Neuron (in vitro differentiated cells): ENCODE data around the gene ASPG.

Source experiments
- H2AFZ ChIP-seq: one replicate; pipeline ENCODE4 v1.6.1; 2013; ENCODE audit warnings: low read depth, mild to moderate bottlenecking, inconsistent platforms, low read length, moderate library complexity
- H3K27me3 ChIP-seq: one replicate; pipeline ENCODE4 v1.6.1; 2013; ENCODE audit warnings: low read length; ENCODE audit not compliant: insufficient read depth
- H3K36me3 ChIP-seq: one replicate; pipeline ENCODE4 v1.6.1; 2013; ENCODE audit warnings: low read length; ENCODE audit not compliant: insufficient read depth
- H3K4me1 ChIP-seq: one replicate; pipeline ENCODE4 v1.6.1; 2013; ENCODE audit warnings: low read length; ENCODE audit not compliant: insufficient read depth
- H3K4me3 ChIP-seq: 2 replicates; pipeline ENCODE4 v1.5.1; 2013; ENCODE audit warnings: mild to moderate bottlenecking, low read length, moderate library complexity
- H3K9me3 ChIP-seq: one replicate; pipeline ENCODE4 v1.6.1; 2013; ENCODE audit warnings: low read length

The ASPG gene

GRCh38 chr14:104116288-104116755 lies 30.8 kb downstream of the ASPG start:
- H3K36me3 ChIP-seq, result no peaks in the 10 kb centered on the region
- no peaks in the 10 kb centered on the region for H3K9me3 ChIP-seq
- no peak overlapping the region for H2AFZ ChIP-seq
- no peak overlapping the region for H3K4me3 ChIP-seq
- peaks cover 77% of the 10 kb centered on the region for H3K27me3 ChIP-seq
- H3K4me1 ChIP-seq, result no peaks in the 10 kb centered on the region

GRCh38 chr14:104116756-104117340 lies 31.3 kb downstream of the ASPG start:
- H3K36me3 ChIP-seq, result no peaks in the 10 kb centered on the region
- H2AFZ ChIP-seq, result no peak overlapping the region
- H3K9me3 ChIP-seq, result no peaks in the 10 kb centered on the region
- no peaks in the 10 kb centered on the region for H3K4me1 ChIP-seq
- no peak overlapping the region for H3K4me3 ChIP-seq
- H3K27me3 ChIP-seq, result peaks cover 79% of the 10 kb centered on the region

DNA sequence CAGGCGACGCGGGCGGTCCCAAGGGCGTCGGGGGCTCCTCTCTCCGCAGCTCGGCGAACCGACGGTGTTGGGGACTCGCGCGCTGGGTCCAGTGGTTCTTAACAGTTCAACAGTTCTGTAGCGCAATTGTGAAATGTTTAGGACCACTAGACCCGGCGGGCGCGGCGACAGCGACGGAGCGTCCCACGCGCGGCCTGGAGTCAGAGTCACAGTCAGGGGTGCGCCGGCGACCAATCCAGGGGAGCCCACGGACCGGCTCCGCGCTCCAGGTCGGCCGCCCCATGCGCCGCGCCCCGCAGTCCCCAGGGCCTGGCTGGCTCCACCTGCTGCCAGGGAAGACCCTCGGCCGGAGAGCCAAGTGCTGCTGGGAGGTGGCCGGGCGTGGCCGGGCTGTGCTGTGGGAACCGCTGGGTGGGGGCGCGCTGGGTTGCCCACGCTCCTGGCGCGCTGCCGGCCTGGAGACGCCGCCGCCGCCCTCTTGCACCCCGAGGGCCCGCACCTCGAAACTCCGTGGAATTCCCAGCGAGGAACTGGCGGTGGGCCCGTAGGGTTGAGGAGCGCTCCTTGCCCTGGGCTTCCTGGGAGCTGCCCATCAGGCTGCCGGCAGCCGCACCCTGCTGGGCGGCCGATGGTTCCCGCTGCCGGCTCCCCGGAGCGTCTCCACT lies 32.0 kb downstream of the ASPG start:
- Histone ChIP-seq H3K36me3 (no peaks in the 10 kb centered on the region), H3K4me3 (no peak overlapping the region), H3K27me3 (peaks cover 76% of the 10 kb centered on the region), H3K4me1 (no peaks in the 10 kb centered on the region), H2AFZ (no peak overlapping the region), H3K9me3 (no peaks in the 10 kb centered on the region)

DNA sequence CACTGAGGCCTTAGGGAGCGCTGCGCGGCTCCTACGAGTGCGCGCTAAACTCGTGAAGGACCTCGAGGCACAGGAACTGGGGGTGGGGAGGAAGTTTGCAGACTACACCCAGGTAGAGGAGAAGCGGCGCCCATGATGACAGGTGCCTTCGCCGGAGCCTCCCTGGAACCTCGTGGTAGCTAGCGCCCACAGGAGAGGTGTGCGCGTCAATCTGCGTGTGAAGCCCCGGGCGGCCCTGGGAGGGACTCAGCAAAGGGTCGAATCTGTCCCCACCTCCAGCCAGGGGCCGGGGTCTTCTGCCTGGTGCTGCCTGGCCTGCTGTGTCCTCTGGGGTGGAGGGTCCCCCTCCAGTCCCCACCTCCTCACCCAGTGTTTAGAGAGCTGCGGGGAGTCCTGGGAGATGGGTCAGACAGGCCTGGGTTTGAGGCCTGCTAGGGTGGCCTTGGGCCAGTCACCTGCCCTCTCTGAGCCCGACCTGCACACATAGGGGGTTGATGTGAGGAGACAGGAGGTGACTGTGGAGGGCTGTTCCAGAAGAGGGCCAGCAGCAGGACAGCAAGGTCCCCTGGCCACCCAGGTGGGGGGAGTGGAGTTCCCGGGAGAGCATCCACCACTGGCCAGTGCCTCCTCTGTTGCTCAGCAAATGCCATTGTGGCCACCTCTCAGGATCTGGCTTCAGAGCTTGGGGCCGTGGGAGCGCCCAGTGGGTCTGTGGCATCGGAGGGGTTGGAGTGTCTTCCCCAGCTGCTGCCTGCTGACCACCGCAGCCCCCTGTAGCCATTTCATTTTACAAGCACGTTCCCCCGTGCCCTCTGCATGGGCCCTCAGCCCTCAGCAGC lies 32.7 kb downstream of the ASPG start:
- H3K27me3 ChIP-seq, result peaks cover 73% of the 10 kb centered on the region
- no peak overlapping the region for H2AFZ ChIP-seq
- no peaks in the 10 kb centered on the region for H3K4me1 ChIP-seq
- H3K4me3 ChIP-seq, result no peak overlapping the region
- no peaks in the 10 kb centered on the region for H3K9me3 ChIP-seq
- H3K36me3 ChIP-seq, result no peaks in the 10 kb centered on the region

- Histone ChIP-seq H3K27me3 (peaks cover 64% of the 10 kb centered on the region), H3K4me1 (no peaks in the 10 kb centered on the region), H3K36me3 (no peaks in the 10 kb centered on the region), H2AFZ (no peak overlapping the region), H3K9me3 (no peaks in the 10 kb centered on the region), H3K4me3 (no peak overlapping the region)
Observed at GRCh38 chr14:104119119-104119487, 33.6 kb downstream of the ASPG start.

DNA sequence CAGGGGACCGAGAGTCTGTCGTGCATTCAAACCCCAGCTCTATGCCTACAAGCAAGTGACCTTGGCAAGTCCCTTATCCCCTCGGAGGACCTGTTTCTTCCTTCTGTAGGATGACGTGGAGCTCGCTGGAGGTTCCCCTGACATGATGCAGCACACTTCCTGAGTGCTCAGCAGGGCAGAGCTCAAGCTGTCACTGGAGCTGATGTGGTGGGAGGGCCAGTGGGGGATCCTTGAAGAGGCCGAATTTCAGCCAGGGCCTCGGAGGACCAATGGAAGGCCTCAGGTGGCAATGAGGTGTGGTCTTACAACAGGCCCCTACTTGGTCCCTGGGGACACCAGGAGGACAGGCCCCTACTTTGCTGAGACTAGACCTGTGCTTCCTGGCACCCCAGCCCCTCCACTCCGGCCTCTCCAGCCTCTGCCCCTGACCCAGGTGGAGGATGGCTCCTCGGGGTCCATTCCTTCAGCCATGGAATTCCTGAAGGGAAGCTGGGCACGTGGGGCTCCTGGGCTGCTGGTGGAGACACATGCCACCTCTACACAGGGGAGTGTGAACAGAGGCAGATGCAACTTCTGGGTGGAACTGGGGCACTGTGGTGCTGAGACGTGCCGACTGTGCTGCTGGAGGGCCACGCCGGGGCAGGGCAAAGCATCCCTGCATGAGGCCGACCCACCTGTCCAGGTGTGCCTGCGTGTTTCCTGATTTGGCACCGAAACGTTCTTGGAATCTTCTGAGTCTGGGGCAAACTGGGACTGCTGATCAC lies 34.2 kb downstream of the ASPG start:
- Histone ChIP-seq H2AFZ (no peak overlapping the region), H3K4me1 (no peaks in the 10 kb centered on the region), H3K27me3 (peaks cover 58% of the 10 kb centered on the region), H3K36me3 (no peaks in the 10 kb centered on the region), H3K4me3 (no peak overlapping the region), H3K9me3 (no peaks in the 10 kb centered on the region)

GRCh38 chr14:104120281-104120741 lies 34.8 kb downstream of the ASPG start:
- H3K4me3 ChIP-seq, result no peak overlapping the region
- H3K9me3 ChIP-seq, result no peaks in the 10 kb centered on the region
- H2AFZ ChIP-seq, result no peak overlapping the region
- no peaks in the 10 kb centered on the region for H3K4me1 ChIP-seq
- peaks cover 52% of the 10 kb centered on the region for H3K27me3 ChIP-seq
- no peaks in the 10 kb centered on the region for H3K36me3 ChIP-seq

- Histone ChIP-seq H3K4me1 (no peaks in the 10 kb centered on the region), H3K27me3 (peaks cover 47% of the 10 kb centered on the region), H3K4me3 (no peak overlapping the region), H2AFZ (no peak overlapping the region), H3K36me3 (no peaks in the 10 kb centered on the region), H3K9me3 (no peaks in the 10 kb centered on the region)
Observed at GRCh38 chr14:104121142-104121541, 35.6 kb downstream of the ASPG start.

DNA sequence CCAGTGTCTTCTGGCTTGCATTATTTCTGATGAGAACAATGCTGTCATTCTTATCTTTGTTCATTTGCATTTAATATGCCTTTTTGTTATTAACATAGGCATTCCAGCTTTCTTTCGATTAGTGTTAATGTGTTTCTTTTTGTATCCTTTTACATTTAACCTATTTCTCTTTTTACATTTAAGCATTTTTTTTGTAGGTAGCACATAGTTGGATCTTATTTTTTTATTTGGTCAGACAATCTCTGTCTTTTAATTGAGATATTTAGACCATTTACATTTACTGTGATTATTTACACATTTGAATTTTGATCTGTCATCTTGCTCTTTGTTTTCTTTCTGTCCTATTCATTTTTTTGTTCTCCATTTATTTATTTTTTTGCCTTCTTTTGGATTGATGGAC lies 38.4 kb downstream of the ASPG start:
- Histone ChIP-seq H3K9me3 (no peaks in the 10 kb centered on the region), H3K4me3 (no peak overlapping the region), H3K27me3 (peaks cover 22% of the 10 kb centered on the region), H2AFZ (no peak overlapping the region), H3K4me1 (no peaks in the 10 kb centered on the region), H3K36me3 (no peaks in the 10 kb centered on the region)

GRCh38 chr14:104125011-104125410 lies 39.5 kb downstream of the ASPG start:
- Histone ChIP-seq H3K9me3 (no peaks in the 10 kb centered on the region), H3K27me3 (peaks cover 12% of the 10 kb centered on the region), H3K4me1 (no peaks in the 10 kb centered on the region), H3K36me3 (no peaks in the 10 kb centered on the region), H2AFZ (no peak overlapping the region), H3K4me3 (no peak overlapping the region)

DNA sequence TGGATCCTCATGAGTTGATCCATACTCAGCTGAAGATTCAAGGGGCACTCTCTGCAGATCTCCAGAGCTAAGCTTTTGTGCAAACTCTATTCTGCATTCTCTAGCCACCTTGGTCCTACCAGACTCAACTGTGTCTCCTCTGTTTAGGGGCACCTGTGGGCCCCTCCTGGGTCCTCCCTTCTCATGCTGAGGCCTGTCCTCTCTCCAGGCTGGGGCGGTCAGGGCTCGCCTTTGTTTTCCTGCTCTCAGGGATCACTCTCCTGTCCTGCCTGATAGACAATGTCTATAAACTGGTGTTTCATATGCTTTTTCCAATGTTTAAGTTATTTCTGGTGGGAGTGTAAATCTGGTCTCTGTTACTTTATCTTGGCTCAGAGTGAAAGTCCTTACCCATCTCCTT lies 41.3 kb downstream of the ASPG start:
- Histone ChIP-seq H3K36me3 (no peaks in the 10 kb centered on the region), H3K27me3 (no peaks in the 10 kb centered on the region), H3K9me3 (peaks cover 3% of the 10 kb centered on the region), H2AFZ (no peak overlapping the region), H3K4me3 (no peak overlapping the region), H3K4me1 (no peaks in the 10 kb centered on the region)

DNA sequence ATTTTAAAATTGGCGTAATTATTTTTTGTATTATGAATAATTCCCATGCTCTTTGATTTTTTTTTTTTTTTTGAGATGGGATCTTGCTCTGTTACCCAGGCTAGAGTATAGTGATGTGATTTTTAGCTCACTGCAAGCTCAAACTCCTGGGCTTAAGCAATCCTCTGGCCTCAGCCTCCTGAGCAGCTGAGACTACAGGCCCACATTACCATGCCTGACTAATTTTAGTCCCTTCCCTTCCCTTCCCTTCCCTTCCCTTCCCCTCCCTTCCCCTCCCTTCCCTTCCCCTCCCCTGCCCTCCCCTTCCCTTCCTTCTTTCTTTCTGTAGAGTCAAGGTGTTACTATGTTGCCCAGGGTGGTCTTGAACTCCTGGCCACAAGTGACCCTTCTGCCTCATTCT lies 43.5 kb downstream of the ASPG start:
- H3K27me3 ChIP-seq, result peaks cover 11% of the 10 kb centered on the region
- H3K4me3 ChIP-seq, result no peak overlapping the region
- peaks cover 3% of the 10 kb centered on the region for H3K9me3 ChIP-seq

GRCh38 chr14:104129556-104129955 lies 44.1 kb downstream of the ASPG start:
- peaks cover 16% of the 10 kb centered on the region for H3K27me3 ChIP-seq
- H3K4me1 ChIP-seq, result no peaks in the 10 kb centered on the region
- H3K36me3 ChIP-seq, result no peaks in the 10 kb centered on the region
- no peak overlapping the region for H3K4me3 ChIP-seq
- H3K9me3 ChIP-seq, result peaks cover 3% of the 10 kb centered on the region
- no peak overlapping the region for H2AFZ ChIP-seq

More for the DNA sequence above, 43.5 kb downstream of the ASPG start:
- H2AFZ ChIP-seq, result no peak overlapping the region
- H3K4me1 ChIP-seq, result no peaks in the 10 kb centered on the region
- H3K36me3 ChIP-seq, result no peaks in the 10 kb centered on the region
